Measurements from ENCODE around the gene CDHR4.
"Not testable (repeated sequence)": the region's sequence is repeated elsewhere in the genome, so short reads cannot be mapped to it uniquely, and the experiment has no call there.

The CDHR4 gene

DNA sequence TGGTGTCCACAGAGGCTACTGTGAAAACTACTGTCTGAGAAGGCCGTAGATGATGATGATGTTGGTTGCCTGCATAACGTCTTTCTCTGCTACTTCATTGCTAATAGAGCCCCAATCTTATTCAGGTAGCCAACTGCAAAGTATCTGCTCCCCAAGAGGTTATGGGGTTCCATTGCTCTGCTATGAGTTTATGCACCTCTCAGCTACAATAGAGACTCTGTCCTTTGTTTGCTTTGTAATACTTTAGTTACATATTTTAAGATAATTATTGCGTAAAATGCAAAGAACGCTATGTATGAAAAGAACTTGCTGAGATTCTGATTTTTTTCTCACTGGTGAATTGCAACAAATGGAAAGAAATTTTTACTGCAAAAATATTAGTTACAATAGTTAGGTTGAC is 48.2 kb downstream of the CDHR4 start:
- no peak for TF ChIP-seq POLR2A (IDR thresholded peaks at IDR 0.05; ENCODE audit: low read length)
- TF ChIP-seq GATA1 (IDR thresholded peaks at IDR 0.05; ENCODE audit: low read depth, low read length) = no peak
- DNase-seq = no peak

DNA sequence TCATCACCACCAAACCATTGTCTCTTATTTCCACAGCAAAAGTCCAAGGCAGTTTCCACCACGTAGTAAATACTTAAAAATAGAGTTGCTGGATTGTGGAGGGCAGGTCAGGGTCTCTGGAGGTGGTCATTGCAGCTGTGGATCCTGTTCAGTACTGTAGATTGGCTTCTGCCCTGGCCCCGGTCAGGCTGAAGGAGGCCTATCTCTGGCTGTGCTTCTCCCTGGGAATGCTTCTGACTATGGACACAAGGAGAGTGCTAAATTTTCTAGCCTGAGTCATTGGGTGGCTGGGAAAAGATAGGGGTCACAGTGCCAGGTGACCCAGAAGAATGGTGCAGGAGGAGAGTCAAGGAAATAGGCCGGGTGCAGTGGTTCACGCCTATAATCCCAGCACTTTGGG is 49.6 kb downstream of the CDHR4 start:
- DNase-seq = no peak
- no peak for TF ChIP-seq POLR2A (IDR thresholded peaks at IDR 0.05; ENCODE audit: low read length)
- no peak for TF ChIP-seq GATA1 (IDR thresholded peaks at IDR 0.05; ENCODE audit: low read depth, low read length)

DNA sequence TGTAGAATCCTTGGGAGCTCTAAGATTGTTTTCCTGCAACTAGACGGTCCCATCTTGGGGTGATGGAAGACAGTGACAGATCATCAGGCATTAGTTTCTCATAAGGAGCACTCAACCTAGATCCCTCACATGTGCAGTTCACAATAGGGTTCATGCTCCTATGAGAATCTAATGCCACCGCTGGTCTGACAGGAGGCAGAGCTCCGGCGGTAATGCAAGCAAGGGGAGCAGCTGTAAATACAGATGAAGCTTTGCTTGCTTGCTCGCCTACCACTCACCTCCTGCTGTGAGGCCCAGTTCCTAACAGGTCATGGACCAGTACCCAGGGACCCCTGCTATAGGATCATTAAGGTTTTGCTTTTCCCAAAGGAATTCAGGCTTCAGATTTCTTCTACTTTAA is 50.8 kb downstream of the CDHR4 start:
- not testable (repeated sequence) for DNase-seq

GRCh38 chr3:49747792-49748480 is 51.7 kb downstream of the CDHR4 start:
- no peak for DNase-seq
- no peak for TF ChIP-seq POLR2A (IDR thresholded peaks at IDR 0.05; ENCODE audit: low read length)
- no peak for TF ChIP-seq GATA1 (IDR thresholded peaks at IDR 0.05; ENCODE audit: low read depth, low read length)

DNA sequence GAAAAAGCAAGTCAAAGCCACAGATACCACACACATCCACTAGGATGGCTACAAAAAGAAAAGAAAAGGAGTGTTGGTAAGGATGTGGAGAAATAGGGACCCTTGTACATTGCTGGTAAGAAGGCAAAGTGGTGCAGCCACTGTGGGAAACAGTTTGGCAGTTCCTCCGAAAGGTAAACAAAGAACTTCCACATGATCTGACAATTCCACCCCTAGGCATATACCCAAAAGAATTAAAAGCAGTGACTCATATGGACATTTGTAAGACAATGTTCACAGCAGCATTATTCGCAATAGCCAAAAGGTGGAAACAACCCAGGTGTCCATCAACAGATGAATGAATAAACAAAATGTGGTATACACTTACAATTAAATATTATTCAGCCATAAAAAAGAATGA is 53.7 kb downstream of the CDHR4 start:
- no peak for TF ChIP-seq GATA1 (IDR thresholded peaks at IDR 0.05; ENCODE audit: low read depth, low read length)
- TF ChIP-seq POLR2A (IDR thresholded peaks at IDR 0.05; ENCODE audit: low read length) = no peak
- DNase-seq = no peak

Data from erythroblast (primary cell).